Measurements from ENCODE around the gene CFHR2. TPM values are rescaled to one million over a fixed set of nuclear protein-coding genes. Genes with fewer than 3 reads are reported as not detected.
"Not testable (repeated sequence)": the region's sequence is repeated elsewhere in the genome, so short reads cannot be mapped to it uniquely, and the experiment has no call there.

Gene CFHR2
- polyA plus RNA-seq, 1 donor (not counting 4 experiments of a cell fraction or from before 2014, with no cell fraction given), result not detected

DNA sequence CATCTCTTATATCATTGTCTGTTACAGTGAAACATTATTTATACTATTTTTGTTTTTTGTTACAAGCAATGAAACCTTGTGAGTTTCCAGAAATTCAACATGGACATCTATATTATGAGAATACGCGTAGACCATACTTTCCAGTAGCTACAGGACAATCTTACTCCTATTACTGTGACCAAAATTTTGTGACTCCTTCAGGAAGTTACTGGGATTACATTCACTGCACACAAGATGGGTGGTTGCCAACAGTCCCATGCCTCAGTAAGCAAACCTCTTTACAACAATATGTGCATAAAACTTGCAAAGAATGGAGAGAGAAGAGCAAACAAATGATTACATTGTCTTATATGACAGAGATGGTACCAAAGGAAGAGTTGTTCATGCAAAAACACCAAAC is 33.3 kb upstream of the CFHR2 start:
- FAIRE-seq (no peak), DNase-seq (ENCODE audit: low read depth, low spot score) (no peak)
- H3K9me3 ChIP-seq (ENCODE audit: control insufficient read depth, low read depth, low read length), result no peaks in the 10 kb centered on the region
- H4K20me1 ChIP-seq (ENCODE audit: control insufficient read depth, extremely low read depth, insufficient read depth, low read length), result no peaks in the 10 kb centered on the region
- dilution Hi-C loops (cut with MboI; ENCODE audit: extremely low pct_ligation_motif_present, low sequenced_read_pairs), result no loop called here
- H3K27me3 ChIP-seq (ENCODE audit: control insufficient read depth, extremely low read depth, insufficient read depth, low read length), result no peaks in the 10 kb centered on the region
- H3K9ac ChIP-seq (ENCODE audit: control insufficient read depth, extremely low read depth, insufficient read depth, low read length), result no peak overlapping the region
- H2AFZ ChIP-seq (ENCODE audit: control insufficient read depth, low read length), result no peak overlapping the region
- no peak overlapping the region for H3K4me2 ChIP-seq (ENCODE audit: control insufficient read depth, extremely low read depth, insufficient read depth, low read depth, low read length)
- no peak for TF ChIP-seq EZH2 (IDR thresholded peaks at IDR 0.05; ENCODE audit: low read length)
- no peaks in the 10 kb centered on the region for H3K36me3 ChIP-seq (ENCODE audit: control insufficient read depth in 2 of 2, extremely low read depth in 1 of 2, insufficient read depth in 2 of 2, low read length in 2 of 2)
- no peaks in the 10 kb centered on the region for H3K4me1 ChIP-seq (ENCODE audit: control insufficient read depth, extremely low read depth, insufficient read depth, low read length)
- no peak overlapping the region for H3K27ac ChIP-seq (ENCODE audit: control insufficient read depth, insufficient read depth, low read length)
- no peak overlapping the region for H3K4me3 ChIP-seq (ENCODE audit: control insufficient read depth in 2 of 3, extremely low read depth in 1 of 3, insufficient read depth in 2 of 3, low read depth in 1 of 3, low read length in 3 of 3)
- H3K9me1 ChIP-seq (ENCODE audit: control insufficient read depth, extremely low read depth, insufficient read depth, low read length), result no peaks in the 10 kb centered on the region
- no peaks in the 10 kb centered on the region for H3K79me2 ChIP-seq (ENCODE audit: control insufficient read depth, insufficient read depth, low read length)

DNA sequence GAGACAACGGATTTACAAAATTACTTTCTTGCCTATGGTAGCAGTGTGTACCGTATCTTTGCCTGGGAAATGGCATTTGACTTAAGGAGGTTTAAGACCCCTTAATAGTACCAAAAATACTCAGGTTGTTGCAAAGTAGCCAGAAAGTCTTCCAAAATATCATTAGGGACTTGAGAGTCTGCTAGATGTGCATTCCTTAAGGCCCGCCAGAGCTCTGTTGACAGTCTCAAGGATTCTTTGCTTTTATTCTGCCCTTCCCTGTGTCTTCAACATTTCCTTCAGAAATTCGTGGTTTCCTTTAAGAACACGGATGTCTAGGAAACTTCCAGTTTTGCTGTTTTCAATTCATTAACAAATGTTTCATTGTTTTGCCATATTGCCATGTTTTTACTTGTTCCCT is 31.3 kb upstream of the CFHR2 start:
- H3K4me3 ChIP-seq (ENCODE audit: control insufficient read depth in 2 of 3, extremely low read depth in 1 of 3, insufficient read depth in 2 of 3, low read depth in 1 of 3, low read length in 3 of 3); H3K27ac ChIP-seq (ENCODE audit: control insufficient read depth, insufficient read depth, low read length); dilution Hi-C loops (cut with MboI; ENCODE audit: extremely low pct_ligation_motif_present, low sequenced_read_pairs); H3K4me1 ChIP-seq (ENCODE audit: control insufficient read depth, extremely low read depth, insufficient read depth, low read length); H3K79me2 ChIP-seq (ENCODE audit: control insufficient read depth, insufficient read depth, low read length); H3K9me3 ChIP-seq (ENCODE audit: control insufficient read depth, low read depth, low read length); H4K20me1 ChIP-seq (ENCODE audit: control insufficient read depth, extremely low read depth, insufficient read depth, low read length); H2AFZ ChIP-seq (ENCODE audit: control insufficient read depth, low read length); DNase-seq (ENCODE audit: low read depth, low spot score); H3K9ac ChIP-seq (ENCODE audit: control insufficient read depth, extremely low read depth, insufficient read depth, low read length); H3K27me3 ChIP-seq (ENCODE audit: control insufficient read depth, extremely low read depth, insufficient read depth, low read length); FAIRE-seq; H3K4me2 ChIP-seq (ENCODE audit: control insufficient read depth, extremely low read depth, insufficient read depth, low read depth, low read length); H3K9me1 ChIP-seq (ENCODE audit: control insufficient read depth, extremely low read depth, insufficient read depth, low read length); H3K36me3 ChIP-seq (ENCODE audit: control insufficient read depth in 2 of 2, extremely low read depth in 1 of 2, insufficient read depth in 2 of 2, low read length in 2 of 2): not testable (repeated sequence)

DNA sequence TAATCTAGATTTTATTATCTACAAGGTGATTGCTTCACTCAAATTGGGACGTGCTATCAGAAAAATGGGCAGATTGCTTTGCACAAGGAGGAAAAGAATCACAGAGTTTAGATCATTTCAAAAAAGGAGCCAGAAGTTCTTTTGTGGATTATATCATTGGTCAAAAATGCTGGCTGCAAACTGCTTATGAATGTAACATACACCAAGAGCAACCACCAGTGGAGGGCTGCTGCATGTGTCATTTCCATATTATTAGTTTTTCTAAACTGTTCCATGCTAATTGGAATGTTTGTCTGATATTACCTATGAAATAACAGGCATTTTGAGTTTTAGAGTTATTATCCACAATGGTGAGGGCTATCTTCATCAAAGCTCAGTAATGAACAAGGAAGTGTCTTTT is 16.7 kb upstream of the CFHR2 start:
- H3K4me2 ChIP-seq (ENCODE audit: control insufficient read depth, extremely low read depth, insufficient read depth, low read depth, low read length); FAIRE-seq; H3K27ac ChIP-seq (ENCODE audit: control insufficient read depth, insufficient read depth, low read length); H3K4me3 ChIP-seq (ENCODE audit: control insufficient read depth in 2 of 3, extremely low read depth in 1 of 3, insufficient read depth in 2 of 3, low read depth in 1 of 3, low read length in 3 of 3); dilution Hi-C loops (cut with MboI; ENCODE audit: extremely low pct_ligation_motif_present, low sequenced_read_pairs); DNase-seq (ENCODE audit: low read depth, low spot score); H3K4me1 ChIP-seq (ENCODE audit: control insufficient read depth, extremely low read depth, insufficient read depth, low read length); H2AFZ ChIP-seq (ENCODE audit: control insufficient read depth, low read length); H3K36me3 ChIP-seq (ENCODE audit: control insufficient read depth in 2 of 2, extremely low read depth in 1 of 2, insufficient read depth in 2 of 2, low read length in 2 of 2); H3K9ac ChIP-seq (ENCODE audit: control insufficient read depth, extremely low read depth, insufficient read depth, low read length); H4K20me1 ChIP-seq (ENCODE audit: control insufficient read depth, extremely low read depth, insufficient read depth, low read length); H3K79me2 ChIP-seq (ENCODE audit: control insufficient read depth, insufficient read depth, low read length); H3K9me1 ChIP-seq (ENCODE audit: control insufficient read depth, extremely low read depth, insufficient read depth, low read length); H3K27me3 ChIP-seq (ENCODE audit: control insufficient read depth, extremely low read depth, insufficient read depth, low read length); H3K9me3 ChIP-seq (ENCODE audit: control insufficient read depth, low read depth, low read length): not testable (repeated sequence)

DNA sequence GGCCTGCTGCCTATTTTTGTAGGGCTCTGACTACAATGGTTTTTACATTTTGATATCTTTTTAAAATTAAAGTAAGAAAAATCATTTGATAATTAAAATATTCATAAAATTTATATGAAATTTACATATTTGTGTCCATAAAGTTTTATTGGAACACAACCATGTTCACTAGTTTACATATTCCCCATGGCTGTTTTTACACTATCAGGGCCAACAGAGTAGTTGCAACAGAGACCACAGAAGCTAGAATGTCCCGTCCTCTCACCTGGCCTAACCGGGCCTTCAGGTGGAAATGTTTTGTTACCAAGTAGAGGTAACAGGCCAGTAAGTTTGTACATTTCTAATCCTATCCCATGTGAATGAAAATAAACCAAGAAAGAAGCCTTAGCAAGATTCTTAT is 10.7 kb upstream of the CFHR2 start:
- H3K4me2 ChIP-seq (ENCODE audit: control insufficient read depth, extremely low read depth, insufficient read depth, low read depth, low read length); H3K27me3 ChIP-seq (ENCODE audit: control insufficient read depth, extremely low read depth, insufficient read depth, low read length); H3K9me1 ChIP-seq (ENCODE audit: control insufficient read depth, extremely low read depth, insufficient read depth, low read length); H3K27ac ChIP-seq (ENCODE audit: control insufficient read depth, insufficient read depth, low read length); H3K79me2 ChIP-seq (ENCODE audit: control insufficient read depth, insufficient read depth, low read length); FAIRE-seq; H3K9me3 ChIP-seq (ENCODE audit: control insufficient read depth, low read depth, low read length); H3K4me3 ChIP-seq (ENCODE audit: control insufficient read depth in 2 of 3, extremely low read depth in 1 of 3, insufficient read depth in 2 of 3, low read depth in 1 of 3, low read length in 3 of 3); H3K36me3 ChIP-seq (ENCODE audit: control insufficient read depth in 2 of 2, extremely low read depth in 1 of 2, insufficient read depth in 2 of 2, low read length in 2 of 2); dilution Hi-C loops (cut with MboI; ENCODE audit: extremely low pct_ligation_motif_present, low sequenced_read_pairs); H3K4me1 ChIP-seq (ENCODE audit: control insufficient read depth, extremely low read depth, insufficient read depth, low read length); H3K9ac ChIP-seq (ENCODE audit: control insufficient read depth, extremely low read depth, insufficient read depth, low read length); H4K20me1 ChIP-seq (ENCODE audit: control insufficient read depth, extremely low read depth, insufficient read depth, low read length); DNase-seq (ENCODE audit: low read depth, low spot score); H2AFZ ChIP-seq (ENCODE audit: control insufficient read depth, low read length): not testable (repeated sequence)

Measured in keratinocyte (primary cell).